ENCODE results near the gene COL6A2.
"Not testable (repeated sequence)": the region's sequence is repeated elsewhere in the genome, so short reads cannot be mapped to it uniquely, and the experiment has no call there.

COL6A2 gene

GRCh38 chr21:46131588-46131837 is 33.6 kb downstream of the COL6A2 start:
- Mint-ChIP-seq H3K4me1 (ENCODE audit: low read depth) (no peaks in the 10 kb centered on the region), H3K27me3 (ENCODE audit: low read depth) (no peaks in the 10 kb centered on the region), H3K27ac (no peak overlapping the region), H3K4me3 (no peak overlapping the region), H3K9me3 (no peaks in the 10 kb centered on the region), H3K36me3 (ENCODE audit: low read depth) (no peaks in the 10 kb centered on the region)
- DNase-seq (ENCODE audit: low spot score): no peak

- no peaks in the 10 kb centered on the region for H3K4me1 Mint-ChIP-seq (ENCODE audit: low read depth)
- H3K36me3 Mint-ChIP-seq (ENCODE audit: low read depth): no peaks in the 10 kb centered on the region
- H3K4me3 Mint-ChIP-seq: no peak overlapping the region
- DNase-seq (ENCODE audit: low spot score): no peak
- H3K9me3 Mint-ChIP-seq: no peaks in the 10 kb centered on the region
- H3K27me3 Mint-ChIP-seq (ENCODE audit: low read depth): no peaks in the 10 kb centered on the region
- H3K27ac Mint-ChIP-seq: no peak overlapping the region
Observed at GRCh38 chr21:46131838-46132651, 34.1 kb downstream of the COL6A2 start.

- H3K4me1 Mint-ChIP-seq (ENCODE audit: low read depth): no peaks in the 10 kb centered on the region
- H3K27ac Mint-ChIP-seq: no peak overlapping the region
- no peaks in the 10 kb centered on the region for H3K36me3 Mint-ChIP-seq (ENCODE audit: low read depth)
- DNase-seq (ENCODE audit: low spot score): no peak
- no peaks in the 10 kb centered on the region for H3K9me3 Mint-ChIP-seq
- H3K4me3 Mint-ChIP-seq: no peak overlapping the region
- no peaks in the 10 kb centered on the region for H3K27me3 Mint-ChIP-seq (ENCODE audit: low read depth)
Observed at GRCh38 chr21:46135782-46136395, 38.0 kb downstream of the COL6A2 start.

GRCh38 chr21:46136739-46137349 is 38.9 kb downstream of the COL6A2 start:
- no peaks in the 10 kb centered on the region for H3K36me3 Mint-ChIP-seq (ENCODE audit: low read depth)

GRCh38 chr21:46137908-46138307 is 40.0 kb downstream of the COL6A2 start:
- H3K36me3 Mint-ChIP-seq (ENCODE audit: low read depth): no peaks in the 10 kb centered on the region
- no peak overlapping the region for H3K27ac Mint-ChIP-seq
- H3K27me3 Mint-ChIP-seq (ENCODE audit: low read depth): no peaks in the 10 kb centered on the region
- no peaks in the 10 kb centered on the region for H3K9me3 Mint-ChIP-seq
- H3K4me3 Mint-ChIP-seq: no peak overlapping the region
- DNase-seq (ENCODE audit: low spot score): no peak
- no peaks in the 10 kb centered on the region for H3K4me1 Mint-ChIP-seq (ENCODE audit: low read depth)

More at GRCh38 chr21:46136739-46137349, 38.9 kb downstream of the COL6A2 start:
- no peak overlapping the region for H3K27ac Mint-ChIP-seq
- no peaks in the 10 kb centered on the region for H3K9me3 Mint-ChIP-seq
- no peaks in the 10 kb centered on the region for H3K27me3 Mint-ChIP-seq (ENCODE audit: low read depth)
- H3K4me1 Mint-ChIP-seq (ENCODE audit: low read depth): no peaks in the 10 kb centered on the region
- no peak for DNase-seq (ENCODE audit: low spot score)
- no peak overlapping the region for H3K4me3 Mint-ChIP-seq

- H3K9me3 Mint-ChIP-seq: no peaks in the 10 kb centered on the region
- H3K27ac Mint-ChIP-seq: no peak overlapping the region
- H3K4me1 Mint-ChIP-seq (ENCODE audit: low read depth): peaks cover 1% of the 10 kb centered on the region
- no peaks in the 10 kb centered on the region for H3K36me3 Mint-ChIP-seq (ENCODE audit: low read depth)
- no peak for DNase-seq (ENCODE audit: low spot score)
- H3K4me3 Mint-ChIP-seq: no peak overlapping the region
- H3K27me3 Mint-ChIP-seq (ENCODE audit: low read depth): no peaks in the 10 kb centered on the region
Observed at GRCh38 chr21:46138383-46138970, 40.6 kb downstream of the COL6A2 start.

- DNase-seq (ENCODE audit: low spot score): no peak
- Mint-ChIP-seq H3K27me3 (ENCODE audit: low read depth) (no peaks in the 10 kb centered on the region), H3K27ac (no peak overlapping the region), H3K36me3 (ENCODE audit: low read depth) (no peaks in the 10 kb centered on the region), H3K4me3 (no peak overlapping the region), H3K4me1 (ENCODE audit: low read depth) (peaks cover 9% of the 10 kb centered on the region), H3K9me3 (no peaks in the 10 kb centered on the region)
Observed at GRCh38 chr21:46139686-46140085, 41.8 kb downstream of the COL6A2 start.

- H3K9me3 Mint-ChIP-seq; DNase-seq (ENCODE audit: low spot score); H3K36me3 Mint-ChIP-seq (ENCODE audit: low read depth); H3K27me3 Mint-ChIP-seq (ENCODE audit: low read depth); H3K27ac Mint-ChIP-seq; H3K4me3 Mint-ChIP-seq: not testable (repeated sequence)
- H3K4me1 Mint-ChIP-seq (ENCODE audit: low read depth): peaks cover 11% of the 10 kb centered on the region
Observed at GRCh38 chr21:46140352-46141003, 42.6 kb downstream of the COL6A2 start.

- no peak overlapping the region for H3K27ac Mint-ChIP-seq
- H3K9me3 Mint-ChIP-seq: no peaks in the 10 kb centered on the region
- H3K36me3 Mint-ChIP-seq (ENCODE audit: low read depth): no peaks in the 10 kb centered on the region
- H3K4me3 Mint-ChIP-seq: no peak overlapping the region
- H3K4me1 Mint-ChIP-seq (ENCODE audit: low read depth): peaks cover 11% of the 10 kb centered on the region
- no peaks in the 10 kb centered on the region for H3K27me3 Mint-ChIP-seq (ENCODE audit: low read depth)
- DNase-seq (ENCODE audit: low spot score): no peak
Observed at GRCh38 chr21:46141767-46142581, 44.1 kb downstream of the COL6A2 start.

- Mint-ChIP-seq H3K4me3 (no peak overlapping the region), H3K36me3 (ENCODE audit: low read depth) (no peaks in the 10 kb centered on the region), H3K27ac (no peak overlapping the region), H3K9me3 (no peaks in the 10 kb centered on the region), H3K4me1 (ENCODE audit: low read depth) (peaks cover 11% of the 10 kb centered on the region), H3K27me3 (ENCODE audit: low read depth) (no peaks in the 10 kb centered on the region)
- no peak for DNase-seq (ENCODE audit: low spot score)
Observed at GRCh38 chr21:46142582-46143473, 44.9 kb downstream of the COL6A2 start.

GRCh38 chr21:46144464-46145070 is 46.7 kb downstream of the COL6A2 start:
- H3K4me3 Mint-ChIP-seq: peak overlapping the region; percentile 59
- H3K27me3 Mint-ChIP-seq (ENCODE audit: low read depth): no peaks in the 10 kb centered on the region
- peaks cover 11% of the 10 kb centered on the region for H3K4me1 Mint-ChIP-seq (ENCODE audit: low read depth)
- H3K36me3 Mint-ChIP-seq (ENCODE audit: low read depth): no peaks in the 10 kb centered on the region
- H3K27ac Mint-ChIP-seq: peak overlapping the region; percentile 91
- H3K9me3 Mint-ChIP-seq: no peaks in the 10 kb centered on the region
- peak; percentile 17 for DNase-seq (ENCODE audit: low spot score)

GRCh38 chr21:46145159-46145839 is 47.4 kb downstream of the COL6A2 start:
- no peak overlapping the region for H3K4me3 Mint-ChIP-seq
- H3K36me3 Mint-ChIP-seq (ENCODE audit: low read depth): no peaks in the 10 kb centered on the region
- DNase-seq (ENCODE audit: low spot score): no peak
- peaks cover 11% of the 10 kb centered on the region for H3K4me1 Mint-ChIP-seq (ENCODE audit: low read depth)
- H3K9me3 Mint-ChIP-seq: no peaks in the 10 kb centered on the region
- no peaks in the 10 kb centered on the region for H3K27me3 Mint-ChIP-seq (ENCODE audit: low read depth)
- H3K27ac Mint-ChIP-seq: no peak overlapping the region
